Stimulated activated CD8-positive, alpha-beta memory T cell treated with anti-CD3 and anti-CD28 coated beads, Interleukin-4, amount 100 ng/mL, for 4 hours (primary cell): ENCODE data around the gene EPS8.

Experiments used
- DNase-seq, 2 donors: peaks; one replicate each; pipeline ENCODE4 v3.0.0-alpha.2; 2020; ENCODE audit warnings: low read depth in 2 of 2, low spot score in 1 of 2

Gene EPS8

GRCh38 chr12:15789220-15790171 lies at the start of gene EPS8:
TSS of gene EPS8 (minus strand) at chr12:15789388. CDS start at chr12:15682951, 106,437 bp downstream.
- peak; percentile 67 to 73 for DNase-seq

GRCh38 chr12:15837141-15837790 lies 48.1 kb upstream of the EPS8 start:
- DNase-seq: no peak

- no peak for DNase-seq
These were observed 45.4 kb upstream of the EPS8 start for GRCh38 chr12:15834575-15834974.

- no peak for DNase-seq
These were observed 42.3 kb upstream of the EPS8 start for GRCh38 chr12:15831315-15831978.

- no peak for DNase-seq
These were observed 41.4 kb upstream of the EPS8 start for GRCh38 chr12:15830538-15830937.

GRCh38 chr12:15829949-15830348 lies 40.8 kb upstream of the EPS8 start:
- DNase-seq: no peak

- no peak for DNase-seq
These were observed 40.1 kb upstream of the EPS8 start for GRCh38 chr12:15829255-15829654.

GRCh38 chr12:15827136-15827535 lies 37.9 kb upstream of the EPS8 start:
- DNase-seq: no peak

- DNase-seq: no peak
These were observed 35.3 kb upstream of the EPS8 start for GRCh38 chr12:15824516-15824915.

- DNase-seq: no peak
These were observed 34.4 kb upstream of the EPS8 start for GRCh38 chr12:15823360-15824128.

GRCh38 chr12:15819644-15820437 lies 30.7 kb upstream of the EPS8 start:
- DNase-seq: no peak

GRCh38 chr12:15818418-15818817 lies 29.2 kb upstream of the EPS8 start:
- DNase-seq: no peak

GRCh38 chr12:15815730-15816129 lies 26.5 kb upstream of the EPS8 start:
- DNase-seq: no peak

- no peak for DNase-seq
These were observed 22.3 kb upstream of the EPS8 start for GRCh38 chr12:15811214-15812127.

GRCh38 chr12:15808652-15809051 lies 19.5 kb upstream of the EPS8 start:
- DNase-seq: no peak

- no peak for DNase-seq
These were observed 19.1 kb upstream of the EPS8 start for GRCh38 chr12:15808250-15808649.

- no peak for DNase-seq
These were observed 17.6 kb upstream of the EPS8 start for GRCh38 chr12:15806826-15807225.

GRCh38 chr12:15801770-15802744 lies 12.9 kb upstream of the EPS8 start:
- no peak for DNase-seq
